ENCODE results near the gene S100A12. TPM values are rescaled to one million over a fixed set of nuclear protein-coding genes. Genes with fewer than 3 reads are reported as not detected.

The S100A12 gene
- total and polyA plus RNA-seq, 2 experiments from 2014 or later = not detected

GRCh38 chr1:153374071-153374470 is 1.4 kb downstream of the S100A12 start:
- WGBS (ENCODE audit: low lambda C conversion rate, missing lambda C conversion rate) = 64% methylated on average over 2 of the region's 2 CpGs

GRCh38 chr1:153372571-153372970 is 2.9 kb downstream of the S100A12 start:
- no peak for DNase-seq (ENCODE audit: low spot score)
- 77% methylated on average over 2 of the region's 2 CpGs for WGBS (ENCODE audit: low lambda C conversion rate, missing lambda C conversion rate)

More at GRCh38 chr1:153374071-153374470, 1.4 kb downstream of the S100A12 start:
- Histone ChIP-seq H3K4me3 (no peak overlapping the region), H3K9me3 (ENCODE audit: low read depth) (no peaks in the 10 kb centered on the region), H2AFZ (no peak overlapping the region), H3K27me3 (no peaks in the 10 kb centered on the region), H3K4me1 (ENCODE audit: insufficient read depth) (no peaks in the 10 kb centered on the region), H3K36me3 (replicated peaks; ENCODE audit: insufficient read depth, low read depth) (no peaks in the 10 kb centered on the region), H3K4me2 (no peak overlapping the region), H3K79me2 (no peaks in the 10 kb centered on the region), H3K27ac (no peak overlapping the region), H4K20me1 (ENCODE audit: insufficient read depth, poor library complexity, severe bottlenecking) (no peaks in the 10 kb centered on the region), H3K9me2 (replicated peaks; ENCODE audit: insufficient read depth) (no peaks in the 10 kb centered on the region)
- TF ChIP-seq EZH2 (IDR thresholded peaks at IDR 0.05; ENCODE audit: borderline replicate concordance) = no peak
- no peak for TF ChIP-seq EZH2phosphoT487 (IDR thresholded peaks at IDR 0.05; ENCODE audit: low read depth, severe bottlenecking, unreplicated experiment)
- TF ChIP-seq, protein P1, sequence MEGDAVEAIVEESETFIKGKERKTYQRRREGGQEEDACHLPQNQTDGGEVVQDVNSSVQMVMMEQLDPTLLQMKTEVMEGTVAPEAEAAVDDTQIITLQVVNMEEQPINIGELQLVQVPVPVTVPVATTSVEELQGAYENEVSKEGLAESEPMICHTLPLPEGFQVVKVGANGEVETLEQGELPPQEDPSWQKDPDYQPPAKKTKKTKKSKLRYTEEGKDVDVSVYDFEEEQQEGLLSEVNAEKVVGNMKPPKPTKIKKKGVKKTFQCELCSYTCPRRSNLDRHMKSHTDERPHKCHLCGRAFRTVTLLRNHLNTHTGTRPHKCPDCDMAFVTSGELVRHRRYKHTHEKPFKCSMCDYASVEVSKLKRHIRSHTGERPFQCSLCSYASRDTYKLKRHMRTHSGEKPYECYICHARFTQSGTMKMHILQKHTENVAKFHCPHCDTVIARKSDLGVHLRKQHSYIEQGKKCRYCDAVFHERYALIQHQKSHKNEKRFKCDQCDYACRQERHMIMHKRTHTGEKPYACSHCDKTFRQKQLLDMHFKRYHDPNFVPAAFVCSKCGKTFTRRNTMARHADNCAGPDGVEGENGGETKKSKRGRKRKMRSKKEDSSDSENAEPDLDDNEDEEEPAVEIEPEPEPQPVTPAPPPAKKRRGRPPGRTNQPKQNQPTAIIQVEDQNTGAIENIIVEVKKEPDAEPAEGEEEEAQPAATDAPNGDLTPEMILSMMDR (IDR thresholded peaks at IDR 0.05; ENCODE audit: poor library complexity) = no peak
- no peak for DNase-seq (ENCODE audit: low spot score)

DNA sequence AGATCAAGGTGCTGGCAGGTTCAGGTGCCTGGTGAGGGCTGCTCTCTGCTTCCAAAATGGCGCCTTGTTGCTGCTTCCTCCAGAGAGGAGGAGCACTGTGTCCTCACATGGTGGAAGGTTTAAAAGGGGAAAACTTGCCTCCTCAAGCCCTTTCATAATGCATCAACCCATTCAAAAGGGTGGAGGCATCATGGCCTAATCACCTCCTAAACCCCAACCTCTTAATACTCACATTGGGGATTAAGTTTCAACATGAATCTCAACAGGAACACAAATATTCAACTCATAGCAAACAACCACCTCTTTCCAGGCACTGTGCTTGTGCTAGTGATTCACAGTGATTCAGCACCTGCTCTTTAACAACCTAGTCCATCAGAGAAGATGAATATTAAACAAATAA is 4.2 kb downstream of the S100A12 start:
- WGBS (ENCODE audit: low lambda C conversion rate, missing lambda C conversion rate) = 65% methylated on average over 1 of the region's 1 CpG
- H3K4me1 ChIP-seq (ENCODE audit: insufficient read depth) = no peaks in the 10 kb centered on the region
- no peak overlapping the region for H3K4me2 ChIP-seq
- H3K4me3 ChIP-seq = no peak overlapping the region
- no peaks in the 10 kb centered on the region for H3K9me3 ChIP-seq (ENCODE audit: low read depth)
- no peaks in the 10 kb centered on the region for H3K27me3 ChIP-seq
- no peaks in the 10 kb centered on the region for H3K9me2 ChIP-seq (replicated peaks; ENCODE audit: insufficient read depth)
- TF ChIP-seq EZH2 (IDR thresholded peaks at IDR 0.05; ENCODE audit: borderline replicate concordance) = no peak
- no peak for TF ChIP-seq EZH2phosphoT487 (IDR thresholded peaks at IDR 0.05; ENCODE audit: low read depth, severe bottlenecking, unreplicated experiment)
- TF ChIP-seq, protein P1 (IDR thresholded peaks at IDR 0.05; ENCODE audit: poor library complexity) = no peak
- no peak overlapping the region for H3K27ac ChIP-seq
- no peaks in the 10 kb centered on the region for H4K20me1 ChIP-seq (ENCODE audit: insufficient read depth, poor library complexity, severe bottlenecking)
- H3K79me2 ChIP-seq = no peaks in the 10 kb centered on the region
- no peak overlapping the region for H2AFZ ChIP-seq
- no peaks in the 10 kb centered on the region for H3K36me3 ChIP-seq (replicated peaks; ENCODE audit: insufficient read depth, low read depth)
- no peak for DNase-seq (ENCODE audit: low spot score)

More at GRCh38 chr1:153372571-153372970, 2.9 kb downstream of the S100A12 start:
- no peak overlapping the region for H3K4me2 ChIP-seq
- no peaks in the 10 kb centered on the region for H3K9me2 ChIP-seq (replicated peaks; ENCODE audit: insufficient read depth)
- H3K36me3 ChIP-seq (replicated peaks; ENCODE audit: insufficient read depth, low read depth) = no peaks in the 10 kb centered on the region
- no peak overlapping the region for H3K27ac ChIP-seq
- H3K27me3 ChIP-seq = no peaks in the 10 kb centered on the region
- no peak overlapping the region for H2AFZ ChIP-seq
- H3K9me3 ChIP-seq (ENCODE audit: low read depth) = no peaks in the 10 kb centered on the region
- no peaks in the 10 kb centered on the region for H3K79me2 ChIP-seq
- no peak for TF ChIP-seq EZH2phosphoT487 (IDR thresholded peaks at IDR 0.05; ENCODE audit: low read depth, severe bottlenecking, unreplicated experiment)
- TF ChIP-seq EZH2 (IDR thresholded peaks at IDR 0.05; ENCODE audit: borderline replicate concordance) = no peak
- TF ChIP-seq, protein P1 (IDR thresholded peaks at IDR 0.05; ENCODE audit: poor library complexity) = no peak
- no peaks in the 10 kb centered on the region for H3K4me1 ChIP-seq (ENCODE audit: insufficient read depth)
- no peaks in the 10 kb centered on the region for H4K20me1 ChIP-seq (ENCODE audit: insufficient read depth, poor library complexity, severe bottlenecking)
- no peak overlapping the region for H3K4me3 ChIP-seq

DNA sequence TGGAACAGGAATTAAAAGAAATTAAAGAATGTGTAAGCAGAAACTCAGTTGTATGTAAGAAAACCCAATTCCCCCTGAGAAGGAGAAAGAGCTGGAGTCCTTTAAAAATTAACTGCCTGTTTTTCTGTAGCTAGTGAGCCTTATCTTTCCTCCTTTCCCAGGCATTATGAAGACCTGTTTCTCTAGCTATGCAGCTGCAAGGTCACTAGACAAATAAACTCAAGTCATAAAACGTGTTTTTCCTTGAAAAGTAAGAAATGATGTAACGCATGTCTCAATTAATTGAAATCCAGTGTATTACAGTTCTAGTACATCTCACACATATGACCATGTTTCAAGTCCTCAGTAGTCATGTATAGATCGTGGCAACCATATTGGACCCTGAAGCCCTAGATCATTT is 5.3 kb downstream of the S100A12 start:
- Histone ChIP-seq H3K27ac (no peak overlapping the region), H3K4me2 (no peak overlapping the region), H3K27me3 (no peaks in the 10 kb centered on the region), H4K20me1 (ENCODE audit: insufficient read depth, poor library complexity, severe bottlenecking) (no peaks in the 10 kb centered on the region), H3K9me2 (replicated peaks; ENCODE audit: insufficient read depth) (no peaks in the 10 kb centered on the region), H3K9me3 (ENCODE audit: low read depth) (no peaks in the 10 kb centered on the region), H2AFZ (no peak overlapping the region), H3K36me3 (replicated peaks; ENCODE audit: insufficient read depth, low read depth) (no peaks in the 10 kb centered on the region), H3K79me2 (no peaks in the 10 kb centered on the region), H3K4me3 (no peak overlapping the region), H3K4me1 (ENCODE audit: insufficient read depth) (no peaks in the 10 kb centered on the region)
- no peak for DNase-seq (ENCODE audit: low spot score)
- WGBS (ENCODE audit: low lambda C conversion rate, missing lambda C conversion rate) = 61% methylated on average over 3 of the region's 3 CpGs
- TF ChIP-seq, protein P1 (IDR thresholded peaks at IDR 0.05; ENCODE audit: poor library complexity) = no peak
- TF ChIP-seq EZH2 (IDR thresholded peaks at IDR 0.05; ENCODE audit: borderline replicate concordance) (no peak), EZH2phosphoT487 (IDR thresholded peaks at IDR 0.05; ENCODE audit: low read depth, severe bottlenecking, unreplicated experiment) (no peak)

All from hepatocyte (in vitro differentiated cells).